B cell (primary cell): ENCODE data around the gene IGFL3. TPM values are rescaled to one million over a fixed set of nuclear protein-coding genes. Genes with fewer than 3 reads are reported as not detected.

ENCODE experiments used
- ATAC-seq: fragments of 200-7000 bp; cut with Tn5 transposase; one replicate; pipeline ENCODE4 v1.10.0; 2021; ENCODE audit warnings: low read depth, mild to moderate bottlenecking, moderate number of reproducible peaks, moderate library complexity
- CTCF ChIA-PET: fragments of 350-600 bp; sonication (Branson Sonifier 250); formaldehyde crosslinking; loops from one replicate; lab custom pipeline; 2021; ENCODE audit warnings: antibody characterized with exemption, inconsistent platforms; lab: Charles Lee
- POLR2A ChIA-PET: fragments of 350-600 bp; sonication (Branson Sonifier 250); formaldehyde crosslinking; loops from one replicate; lab custom pipeline; 2021; ENCODE audit warnings: antibody characterized with exemption; lab: Charles Lee
- DNase-seq: peaks from one replicate; pipeline ENCODE4 v3.0.0; 2013
- H2AFZ ChIP-seq: 2 replicates; pipeline ENCODE4 v1.6.1; 2012; ENCODE audit warnings: mild to moderate bottlenecking, low read depth, low read length; ENCODE audit not compliant: insufficient read depth, poor library complexity, severe bottlenecking
- H3K27ac ChIP-seq, 2 donors: 1 replicate in 1 of 2; 2 replicates in 1 of 2; pipeline ENCODE4 v1.5.1; 2012 to 2013; ENCODE audit warnings: low read length in 2 of 2, mild to moderate bottlenecking in 2 of 2, moderate library complexity in 1 of 2
- H3K27me3 ChIP-seq, 4 experiments: fragments of 200-600 bp in 1 of 4; sonication (generic) in 1 of 4; replicated peaks in 1 of 4; 1 replicate in 2 of 4; 2 replicates in 2 of 4; pipeline versions ENCODE4 v1.6.1 to v1.7.0; 2013 to 2016; ENCODE audit warnings: low read length in 3 of 4, mild to moderate bottlenecking in 2 of 4, mixed read lengths in 1 of 4, moderate library complexity in 1 of 4; ENCODE audit not compliant: insufficient read depth in 4 of 4, control insufficient read depth in 3 of 4; ENCODE audit errors: control extremely low read depth in 1 of 4
- H3K36me3 ChIP-seq, 2 experiments: replicated peaks in 1 of 2; 1 replicate in 1 of 2; 2 replicates in 1 of 2; pipeline versions ENCODE4 v1.6.1 to v1.7.1; 2013; ENCODE audit warnings: low read length in 1 of 2; ENCODE audit not compliant: insufficient read depth in 2 of 2, control insufficient read depth in 1 of 2; ENCODE audit errors: control extremely low read depth in 1 of 2, extremely low read depth in 1 of 2
- H3K4me1 ChIP-seq, 2 donors: fragments of 200-600 bp in 1 of 2; sonication (generic) in 1 of 2; 1 replicate in 1 of 2; 2 replicates in 1 of 2; pipeline versions ENCODE4 v1.5.1 to v1.6.1; 2013 to 2017; ENCODE audit warnings: low read length in 2 of 2; ENCODE audit not compliant: control insufficient read depth in 2 of 2, insufficient read depth in 2 of 2
- H3K4me2 ChIP-seq: replicated peaks from 2 replicates; pipeline ENCODE3; 2012; ENCODE audit warnings: mild to moderate bottlenecking, low read depth, low read length; ENCODE audit not compliant: poor library complexity, severe bottlenecking
- H3K4me3 ChIP-seq, 5 experiments: fragments of 200-600 bp in 1 of 5; sonication (generic) in 1 of 5; 1 replicate in 3 of 5; 2 replicates in 2 of 5; pipeline versions ENCODE4 v1.5.1 to v1.7.0; 2011 to 2016; ENCODE audit warnings: low read length in 4 of 5, mild to moderate bottlenecking in 4 of 5, low read depth in 2 of 5, control low read depth in 1 of 5, moderate library complexity in 1 of 5; ENCODE audit not compliant: insufficient read depth in 1 of 5; ENCODE audit errors: control extremely low read depth in 1 of 5, extremely low read depth in 1 of 5
- H3K79me2 ChIP-seq: fragments of 200-600 bp; sonication (generic); one replicate; pipeline ENCODE4 v1.6.0; 2016; ENCODE audit warnings: low read length; ENCODE audit not compliant: control insufficient read depth, insufficient read depth
- H3K9ac ChIP-seq: fragments of 200-600 bp; sonication (generic); 2 replicates; pipeline ENCODE4 v1.6.1; 2017; ENCODE audit warnings: mild to moderate bottlenecking, low read length, moderate library complexity
- H3K9me3 ChIP-seq, 3 donors: one replicate each; pipeline versions ENCODE4 v1.6.1 to v1.7.1; 2013; ENCODE audit warnings: low read length in 2 of 3; ENCODE audit not compliant: control insufficient read depth in 2 of 3, insufficient read depth in 1 of 3; ENCODE audit errors: control extremely low read depth in 1 of 3
- H4K20me1 ChIP-seq: 2 replicates; pipeline ENCODE4 v1.6.0; 2012; ENCODE audit warnings: mild to moderate bottlenecking, low read length; ENCODE audit not compliant: insufficient read depth, control insufficient read depth, poor library complexity, severe bottlenecking
- H3K27ac Mint-ChIP-seq: one replicate; pipeline ENCODE4 v1.8.0; 2021; ENCODE audit warnings: mixed read lengths
- H3K27me3 Mint-ChIP-seq: one replicate; pipeline ENCODE4 v1.8.0; 2021; ENCODE audit warnings: mixed read lengths
- H3K4me1 Mint-ChIP-seq: one replicate; pipeline ENCODE4 v1.8.0; 2021; ENCODE audit warnings: mixed read lengths
- H3K4me3 Mint-ChIP-seq: one replicate; pipeline ENCODE4 v1.8.0; 2021; ENCODE audit warnings: mixed read lengths
- H3K9me3 Mint-ChIP-seq: one replicate; pipeline ENCODE4 v1.8.0; 2022; ENCODE audit warnings: mixed read lengths; ENCODE audit not compliant: insufficient read depth
- CTCF ChIP-seq: fragments of 200-600 bp; IDR thresholded peaks from one replicate; pipeline ENCODE4 v1.8.0; 2022; ENCODE audit warnings: antibody characterized with exemption, mild to moderate bottlenecking
- EZH2 ChIP-seq: IDR thresholded peaks from 2 replicates; pipeline ENCODE4 v1.6.1; 2012; ENCODE audit warnings: borderline replicate concordance, low read depth, mild to moderate bottlenecking, moderate library complexity, low read length; ENCODE audit not compliant: insufficient read depth, poor library complexity, severe bottlenecking
- WGBS: methylation state at CpG from one replicate; pipeline ENCODE4 v1.1.5; 2013; ENCODE audit warnings: missing lambda C conversion rate; ENCODE audit not compliant: insufficient coverage; 5-methylcytosine and 5-hydroxymethylcytosine counted together
- intact Hi-C: fragments of 100-400 bp; cut with micrococcal nuclease; formaldehyde crosslinking; loops from one replicate; pipeline ENCODE4 v1.10.0; 2022
- polyA plus RNA-seq: library from polyadenylated mRNA; depleted of rRNA; stranded (reverse); fragments of >200 nt; gene quantifications from 2 replicates; pipeline ENCODE4 v1.2.3, GENCODE V29; 2012
- total RNA-seq, 2 donors: library from RNA; stranded (reverse); fragments of 120-200 nt in 1 of 2; gene quantifications; 1 replicate in 1 of 2; 2 replicates in 1 of 2; pipeline versions ENCODE4 v1.2.3 to v1.2.4, GENCODE V29; 2013 to 2022

Gene IGFL3
- total and polyA plus RNA-seq, 2 donors (not counting 1 experiment from before 2014, with no cell fraction given) = not detected

- peaks cover 2% of the 10 kb centered on the region for H3K4me1 Mint-ChIP-seq
- peaks cover 0 to 8% of the 10 kb centered on the region in 2 donors for H3K4me1 ChIP-seq
- intact Hi-C loops = no loop called here
- H3K9me3 Mint-ChIP-seq = no peaks in the 10 kb centered on the region
- CTCF ChIA-PET = interaction anchor here (0.6 kb wide), 1 partner anchor 1216 kb away, joined by 3 read pairs; no protein-coding TSS in a partner anchor
- H3K9me3 ChIP-seq = no peaks in the 10 kb centered on the region
- ATAC-seq = no peak
- H3K36me3 ChIP-seq = no peaks in the 10 kb centered on the region
- no peak for TF ChIP-seq EZH2
- no peak for TF ChIP-seq CTCF
- H3K27me3 ChIP-seq = peaks cover 0 to 6% (median 0%) of the 10 kb centered on the region in 4 experiments
- H3K9ac ChIP-seq = no peak overlapping the region
- no peaks in the 10 kb centered on the region for H4K20me1 ChIP-seq
- no peak overlapping the region for H3K4me3 ChIP-seq
- WGBS = no CpG with 5 or more reads among the region's 2 CpGs
- H3K27ac ChIP-seq = no peak overlapping the region
- no peak for DNase-seq
- H3K79me2 ChIP-seq = no peaks in the 10 kb centered on the region
- H2AFZ ChIP-seq = no peak overlapping the region
- no peak overlapping the region for H3K4me3 Mint-ChIP-seq
- peaks cover 52% of the 10 kb centered on the region for H3K27me3 Mint-ChIP-seq
- POLR2A ChIA-PET = no interaction called here
- H3K27ac Mint-ChIP-seq = no peak overlapping the region
- no peak overlapping the region for H3K4me2 ChIP-seq
These were observed 1.6 kb upstream of the IGFL3 start for GRCh38 chr19:46126086-46126580.

DNA sequence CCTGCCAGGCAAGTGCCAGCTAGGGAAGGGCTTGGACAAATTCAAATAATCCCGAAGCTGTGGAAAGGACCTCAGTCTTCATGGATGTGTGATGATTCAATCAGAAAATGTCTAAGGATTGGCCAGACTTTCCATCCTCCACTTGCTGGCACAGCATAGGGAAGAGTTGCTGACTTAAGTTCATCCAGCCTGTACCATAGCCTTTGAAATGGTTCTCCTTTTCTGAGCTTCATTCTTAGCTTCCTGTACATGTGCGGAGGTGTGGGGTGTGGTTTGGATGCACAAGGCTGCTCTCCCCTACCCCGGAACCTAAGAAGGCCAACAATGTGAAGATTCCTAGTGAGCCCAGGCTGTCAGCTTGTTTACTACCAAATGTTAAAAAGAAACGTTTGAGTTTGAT lies 959 bp upstream of the IGFL3 start:
- ATAC-seq (no peak), DNase-seq (no peak)
- Mint-ChIP-seq H3K4me1 (peaks cover 2% of the 10 kb centered on the region), H3K27me3 (peaks cover 49% of the 10 kb centered on the region), H3K9me3 (no peaks in the 10 kb centered on the region), H3K27ac (no peak overlapping the region), H3K4me3 (no peak overlapping the region)
- no peak overlapping the region for H3K4me2 ChIP-seq
- no peak overlapping the region for H3K9ac ChIP-seq
- TF ChIP-seq CTCF = no peak
- TF ChIP-seq EZH2 = no peak
- CTCF ChIA-PET = no interaction called here
- no peaks in the 10 kb centered on the region for H3K9me3 ChIP-seq
- no peaks in the 10 kb centered on the region for H3K79me2 ChIP-seq
- peaks cover 0 to 8% of the 10 kb centered on the region in 2 donors for H3K4me1 ChIP-seq
- no peak overlapping the region for H2AFZ ChIP-seq
- H4K20me1 ChIP-seq = no peaks in the 10 kb centered on the region
- peaks cover 0 to 8% (median 0%) of the 10 kb centered on the region in 4 experiments for H3K27me3 ChIP-seq
- intact Hi-C loops = no loop called here
- H3K4me3 ChIP-seq = no peak overlapping the region
- no peak overlapping the region for H3K27ac ChIP-seq
- no CpG with 5 or more reads among the region's 4 CpGs for WGBS
- POLR2A ChIA-PET = no interaction called here
- H3K36me3 ChIP-seq = no peaks in the 10 kb centered on the region
